ENCODE measurements around the gene TENM3. TPM values are rescaled to one million over a fixed set of nuclear protein-coding genes. Genes with fewer than 3 reads are reported as not detected.

Gene TENM3
- total and polyA plus RNA-seq, 12 donors = 0.20 to 6.6 (median 3.5) TPM

- Histone ChIP-seq H3K9me3 (no peaks in the 10 kb centered on the region), H3K4me1 (no peaks in the 10 kb centered on the region), H3K36me3 (no peaks in the 10 kb centered on the region), H3K4me3 (no peak overlapping the region), H3K27ac (no peak overlapping the region), H3K27me3 (no peaks in the 10 kb centered on the region)
- 56 to 63% methylated on average over 2 of the region's 2 CpGs for WGBS, 2 donors
- no peak for TF ChIP-seq CTCF (IDR thresholded peaks at IDR 0.05)
- intact Hi-C loops (cut with DNase I) = no loop called here
- DNase-seq (no peak), ATAC-seq (no peak)
These were observed 481.2 kb downstream of the TENM3 start for GRCh38 chr4:182724414-182724813.

GRCh38 chr4:182729516-182729915, 486.3 kb downstream of the TENM3 start:
- Histone ChIP-seq H3K9me3 (no peaks in the 10 kb centered on the region), H3K36me3 (no peaks in the 10 kb centered on the region), H3K4me1 (no peaks in the 10 kb centered on the region), H3K4me3 (no peak overlapping the region), H3K27ac (no peak overlapping the region), H3K27me3 (no peaks in the 10 kb centered on the region)
- WGBS, 2 donors = 90 to 95% methylated on average over 2 of the region's 2 CpGs
- no peak for DNase-seq
- no peak for ATAC-seq
- TF ChIP-seq CTCF (IDR thresholded peaks at IDR 0.05) = no peak
- intact Hi-C loops (cut with DNase I) = no loop called here

- Histone ChIP-seq H3K36me3 (no peaks in the 10 kb centered on the region), H3K27me3 (no peaks in the 10 kb centered on the region), H3K4me3 (no peak overlapping the region), H3K4me1 (no peaks in the 10 kb centered on the region), H3K9me3 (no peaks in the 10 kb centered on the region), H3K27ac (no peak overlapping the region)
- intact Hi-C loops (cut with DNase I) = no loop called here
- 73 to 89% methylated on average over 3 of the region's 3 CpGs for WGBS, 2 donors
- no peak for DNase-seq
- TF ChIP-seq CTCF (IDR thresholded peaks at IDR 0.05) = no peak
- no peak for ATAC-seq
These were observed 487.6 kb downstream of the TENM3 start for GRCh38 chr4:182730791-182731190.

- 55 to 60% methylated on average over 2 of the region's 2 CpGs for WGBS, 2 donors
- no peak for DNase-seq
These were observed 493.0 kb downstream of the TENM3 start for GRCh38 chr4:182736207-182736606.

More at GRCh38 chr4:182736207-182736606, 493.0 kb downstream of the TENM3 start:
- Histone ChIP-seq H3K36me3 (no peaks in the 10 kb centered on the region), H3K27ac (no peak overlapping the region), H3K27me3 (no peaks in the 10 kb centered on the region), H3K4me1 (peaks cover 0 to 10% (median 0%) of the 10 kb centered on the region in 9 donors), H3K9me3 (no peaks in the 10 kb centered on the region), H3K4me3 (no peak overlapping the region)
- ATAC-seq = peak in 1 of 8 donors; percentile 58
- TF ChIP-seq CTCF (IDR thresholded peaks at IDR 0.05) = no peak
- intact Hi-C loops (cut with DNase I) = no loop called here
